Common myeloid progenitor, CD34-positive (primary cell): ENCODE measurements around the gene TRIM7.

Experiments used
- CTCF ChIA-PET: fragments of 350-600 bp; sonication (Branson Sonifier 250); formaldehyde crosslinking; loops from one replicate; lab custom pipeline; 2021; ENCODE audit warnings: antibody characterized with exemption; lab: Charles Lee
- POLR2A ChIA-PET: fragments of 350-600 bp; sonication (Branson Sonifier 250); formaldehyde crosslinking; loops from one replicate; lab custom pipeline; 2021; ENCODE audit warnings: antibody characterized with exemption; lab: Charles Lee
- DNase-seq, 3 donors: peaks; one replicate each; pipeline versions ENCODE4 v3.0.0 to v3.0.0-alpha.2; 2013
- H3K27ac ChIP-seq, 2 experiments: 1 replicate in 1 of 2; 2 replicates in 1 of 2; pipeline ENCODE4 v1.7.0; 2013; ENCODE audit warnings: inconsistent platforms in 2 of 2, low read length in 2 of 2, mild to moderate bottlenecking in 2 of 2, low read depth in 1 of 2, moderate library complexity in 1 of 2; ENCODE audit not compliant: severe bottlenecking in 2 of 2, insufficient read depth in 1 of 2, poor library complexity in 1 of 2
- H3K27me3 ChIP-seq, 5 experiments: replicated peaks in 2 of 5; 1 replicate in 3 of 5; 2 replicates in 2 of 5; pipeline versions ENCODE4 v1.6.1 to v1.7.0; 2013; ENCODE audit warnings: low read length in 4 of 5, mild to moderate bottlenecking in 2 of 5, moderate library complexity in 2 of 5, inconsistent platforms in 1 of 5; ENCODE audit not compliant: insufficient read depth in 5 of 5, control insufficient read depth in 4 of 5
- H3K36me3 ChIP-seq, 4 experiments: 1 replicate in 2 of 4; 2 replicates in 2 of 4; pipeline versions ENCODE4 v1.6.1 to v1.7.0; 2013; ENCODE audit warnings: low read length in 3 of 4, control low read depth in 1 of 4, mild to moderate bottlenecking in 1 of 4; ENCODE audit not compliant: control insufficient read depth in 4 of 4, insufficient read depth in 4 of 4
- H3K4me1 ChIP-seq, 4 experiments: 1 replicate in 3 of 4; 2 replicates in 1 of 4; pipeline versions ENCODE4 v1.6.1 to v1.7.1; 2013; ENCODE audit warnings: low read length in 3 of 4, mild to moderate bottlenecking in 3 of 4, control low read depth in 1 of 4, inconsistent platforms in 1 of 4, moderate library complexity in 1 of 4; ENCODE audit not compliant: control insufficient read depth in 4 of 4, insufficient read depth in 4 of 4; ENCODE audit errors: control extremely low read depth in 1 of 4
- H3K4me3 ChIP-seq, 7 experiments: 1 replicate in 4 of 7; 2 replicates in 3 of 7; pipeline versions ENCODE4 v1.5.1 to v1.7.0; 2013; ENCODE audit warnings: mild to moderate bottlenecking in 7 of 7, low read length in 6 of 7, moderate library complexity in 6 of 7, inconsistent platforms in 2 of 7, low read depth in 2 of 7, control low read depth in 1 of 7; ENCODE audit not compliant: insufficient read depth in 4 of 7, control insufficient read depth in 1 of 7; ENCODE audit errors: extremely low read depth in 1 of 7
- H3K9me3 ChIP-seq, 5 experiments: 1 replicate in 4 of 5; 2 replicates in 1 of 5; pipeline versions ENCODE4 v1.6.1 to v1.7.1; 2013; ENCODE audit warnings: low read length in 4 of 5, mild to moderate bottlenecking in 2 of 5, inconsistent platforms in 1 of 5, low read depth in 1 of 5, moderate library complexity in 1 of 5; ENCODE audit not compliant: control insufficient read depth in 4 of 5, insufficient read depth in 2 of 5; ENCODE audit errors: control extremely low read depth in 1 of 5
- WGBS: methylation state at CpG from one replicate; pipeline ENCODE4 v1.1.5; 2013; ENCODE audit not compliant: insufficient coverage; 5-methylcytosine and 5-hydroxymethylcytosine counted together

The TRIM7 gene

GRCh38 chr5:181232593-181232992 is 27.6 kb upstream of the TRIM7 start:
- Histone ChIP-seq H3K4me3 (no peak overlapping the region), H3K4me1 (peaks cover 0 to 9% (median 0%) of the 10 kb centered on the region in 4 experiments), H3K9me3 (no peaks in the 10 kb centered on the region), H3K27me3 (no peaks in the 10 kb centered on the region), H3K27ac (no peak overlapping the region), H3K36me3 (peaks cover 28 to 84% (median 64%) of the 10 kb centered on the region in 4 experiments)
- no peak for DNase-seq
- ChIA-PET POLR2A (no interaction called here), CTCF (no interaction called here)
- 97% methylated on average over 18 of the region's 18 CpGs for WGBS

- Histone ChIP-seq H3K36me3 (peaks cover 22 to 78% (median 58%) of the 10 kb centered on the region in 4 experiments), H3K27ac (no peak overlapping the region), H3K4me3 (no peak overlapping the region), H3K4me1 (peaks cover 0 to 9% (median 0%) of the 10 kb centered on the region in 4 experiments), H3K27me3 (no peaks in the 10 kb centered on the region), H3K9me3 (no peaks in the 10 kb centered on the region)
- no peak for DNase-seq
- 97% methylated on average over 6 of the region's 7 CpGs for WGBS
- CTCF ChIA-PET = interaction anchor here (0.5 to 1.0 kb wide), 2 partner anchors 10 to 58 kb away, joined by 3 read pairs; no protein-coding TSS in a partner anchor
- POLR2A ChIA-PET = no interaction called here
These were observed 26.4 kb upstream of the TRIM7 start for GRCh38 chr5:181231432-181231831.

- ChIA-PET POLR2A (interaction anchor here (0.6 kb wide), 1 partner anchor 17 kb away, joined by 3 read pairs; no protein-coding TSS in a partner anchor), CTCF (interaction anchor here (1.0 kb wide), 1 partner anchor 9 kb away, joined by 3 read pairs; no protein-coding TSS in a partner anchor)
- Histone ChIP-seq H3K27me3 (no peaks in the 10 kb centered on the region), H3K4me3 (no peak overlapping the region), H3K9me3 (no peaks in the 10 kb centered on the region), H3K27ac (no peak overlapping the region), H3K36me3 (peaks cover 18 to 69% (median 50%) of the 10 kb centered on the region in 4 experiments), H3K4me1 (peaks cover 0 to 12% (median 2%) of the 10 kb centered on the region in 4 experiments)
- WGBS = 86% methylated on average over 5 of the region's 6 CpGs
- DNase-seq = no peak
These were observed 25.6 kb upstream of the TRIM7 start for GRCh38 chr5:181230551-181230950.

- H3K27me3 ChIP-seq = no peaks in the 10 kb centered on the region
- H3K4me3 ChIP-seq = no peak overlapping the region
- peak overlapping the region in 1 of 2 experiments; percentile 0 for H3K27ac ChIP-seq
- peaks cover 15 to 63% (median 46%) of the 10 kb centered on the region in 4 experiments for H3K36me3 ChIP-seq
- no peaks in the 10 kb centered on the region for H3K9me3 ChIP-seq
- CTCF ChIA-PET = no interaction called here
- peaks cover 0 to 18% (median 5%) of the 10 kb centered on the region in 4 experiments for H3K4me1 ChIP-seq
- POLR2A ChIA-PET = interaction anchor here (0.6 kb wide), 1 partner anchor 17 kb away, joined by 3 read pairs; no protein-coding TSS in a partner anchor
- WGBS = 98% methylated on average over 12 of the region's 13 CpGs
- no peak for DNase-seq
These were observed 25.0 kb upstream of the TRIM7 start for GRCh38 chr5:181229996-181230395.

- no peaks in the 10 kb centered on the region for H3K9me3 ChIP-seq
- WGBS = 57% methylated on average over 21 of the region's 22 CpGs
- H3K4me3 ChIP-seq = peak overlapping the region; percentile 70 to 95 (median 89)
- peak in 2 of 3 donors; percentile 37 to 54 for DNase-seq
- ChIA-PET POLR2A (interaction anchor here (0.6 to 3.3 kb wide), 3 partner anchors 10 to 19 kb away, joined by 3 to 27 read pairs (median 3); partner anchors contain the start of gene RACK1), CTCF (interaction anchor here (1.2 to 1.3 kb wide), 2 partner anchors 10 to 17 kb away, joined by 4 to 7 read pairs; no protein-coding TSS in a partner anchor)
- peak overlapping the region; percentile 90 to 93 for H3K27ac ChIP-seq
- H3K27me3 ChIP-seq = no peaks in the 10 kb centered on the region
- peaks cover 3 to 42% (median 23%) of the 10 kb centered on the region in 4 experiments for H3K4me1 ChIP-seq
- peaks cover 2 to 15% (median 8%) of the 10 kb centered on the region in 4 experiments for H3K36me3 ChIP-seq
These were observed 19.6 kb upstream of the TRIM7 start for GRCh38 chr5:181224390-181225229.

- Histone ChIP-seq H3K27ac (peak overlapping the region; percentile 90 to 93), H3K36me3 (peaks cover 0 to 8% (median 4%) of the 10 kb centered on the region in 4 experiments), H3K27me3 (no peaks in the 10 kb centered on the region), H3K4me1 (peaks cover 3 to 36% (median 23%) of the 10 kb centered on the region in 4 experiments), H3K9me3 (no peaks in the 10 kb centered on the region), H3K4me3 (peak overlapping the region; percentile 70 to 95 (median 89))
- ChIA-PET CTCF (interaction anchor here (0.6 to 2.5 kb wide), 4 partner anchors 10 to 39 kb away, joined by 3 to 7 read pairs (median 6); no protein-coding TSS in a partner anchor), POLR2A (interaction anchor here (0.6 to 3.3 kb wide), 6 partner anchors 11 to 39 kb away, joined by 3 to 27 read pairs (median 4); partner anchors contain the start of genes RACK1 and TRIM52)
- WGBS = 1% methylated on average over 19 of the region's 31 CpGs
- peak; percentile 72 to 87 (median 80) for DNase-seq
These were observed 18.9 kb upstream of the TRIM7 start for GRCh38 chr5:181223729-181224389.
